Neural cell (in vitro differentiated cells): ENCODE measurements around the gene TBC1D30.

Experiments used
- EP300 ChIP-seq: fragments of 450-650 bp; conservative IDR thresholded peaks from 2 replicates; pipeline ENCODE4 v1.6.1; 2014; ENCODE audit warnings: antibody characterized with exemption, mild to moderate bottlenecking, moderate library complexity; ENCODE audit not compliant: poor library complexity, severe bottlenecking
- EZH2 ChIP-seq: fragments of 200-600, 300-800 bp; shearing (Covaris generic), sonication (generic); IDR thresholded peaks from 2 replicates; pipeline ENCODE4 v1.6.1; 2014; ENCODE audit warnings: antibody characterized with exemption, low read length, borderline replicate concordance, mild to moderate bottlenecking; ENCODE audit not compliant: insufficient read depth, poor library complexity, severe bottlenecking
- MXI1 ChIP-seq: fragments of 450-650 bp; conservative IDR thresholded peaks from 2 replicates; pipeline ENCODE4 v1.6.1; 2014; ENCODE audit warnings: antibody characterized with exemption, mild to moderate bottlenecking; ENCODE audit not compliant: poor library complexity, severe bottlenecking
- POLR2AphosphoS5 ChIP-seq: IDR thresholded peaks from 2 replicates; pipeline ENCODE4 v1.6.1; 2012
- RAD21 ChIP-seq: fragments of 450-650 bp; conservative IDR thresholded peaks from 2 replicates; pipeline ENCODE4 v1.6.1; 2014; ENCODE audit warnings: antibody characterized with exemption, mild to moderate bottlenecking, moderate library complexity
- SMC3 ChIP-seq: fragments of 450-650 bp; conservative IDR thresholded peaks from 2 replicates; pipeline ENCODE4 v1.6.1; 2014; ENCODE audit warnings: antibody characterized with exemption, mild to moderate bottlenecking, moderate library complexity; ENCODE audit not compliant: poor library complexity
- TAF1 ChIP-seq: IDR thresholded peaks from 2 replicates; pipeline ENCODE4 v1.6.1; 2012; ENCODE audit warnings: low read depth
- TF ChIP-seq, protein P1 (sequence below): fragments of 450-650 bp; IDR thresholded peaks from 2 replicates; pipeline ENCODE4 v1.5.1; 2014; ENCODE audit warnings: antibody characterized with exemption, mild to moderate bottlenecking, moderate library complexity; ENCODE audit not compliant: poor library complexity, severe bottlenecking
- TF ChIP-seq, protein P2 (sequence below): IDR thresholded peaks from 2 replicates; pipeline ENCODE4 v1.6.1; 2012; ENCODE audit warnings: borderline replicate concordance

DNA sequence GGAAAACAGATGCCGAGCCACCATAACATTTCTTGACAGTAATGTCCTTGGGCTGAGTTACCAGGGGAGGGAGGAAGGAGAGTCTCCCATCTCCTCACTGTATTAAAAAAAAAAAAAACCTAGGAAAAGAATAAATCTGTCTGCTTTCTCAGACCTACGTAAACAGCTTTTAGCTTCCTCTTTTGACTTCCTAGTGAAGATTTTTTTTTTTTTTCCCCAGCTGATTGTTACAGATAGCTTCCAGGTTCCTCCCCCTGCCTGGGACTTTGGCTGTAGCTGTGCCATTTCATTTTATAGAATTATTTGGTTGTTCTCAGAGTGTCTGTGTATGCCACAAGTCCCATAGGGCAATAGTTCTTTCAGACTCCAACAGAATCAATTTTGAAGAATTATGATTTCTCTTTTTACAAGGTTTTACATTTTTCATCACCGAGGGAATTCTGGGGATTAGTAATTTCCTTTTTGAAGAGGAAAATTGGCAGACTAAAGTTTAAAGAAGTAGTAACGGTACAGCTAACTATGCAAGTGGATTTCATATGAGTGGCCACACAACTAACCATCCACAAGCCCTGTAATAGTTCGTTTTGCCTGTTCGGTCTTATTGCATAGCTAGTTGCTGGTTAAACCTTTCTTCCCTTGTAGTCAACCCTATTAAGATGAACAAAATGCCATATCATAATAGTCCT lies 42.1 kb upstream of the TBC1D30 start:
- TF ChIP-seq RAD21 (no peak), TAF1 (no peak), EZH2 (no peak), POLR2AphosphoS5 (no peak), EP300 (no peak), MXI1 (no peak), SMC3 (no peak)
- TF ChIP-seq, protein P1, sequence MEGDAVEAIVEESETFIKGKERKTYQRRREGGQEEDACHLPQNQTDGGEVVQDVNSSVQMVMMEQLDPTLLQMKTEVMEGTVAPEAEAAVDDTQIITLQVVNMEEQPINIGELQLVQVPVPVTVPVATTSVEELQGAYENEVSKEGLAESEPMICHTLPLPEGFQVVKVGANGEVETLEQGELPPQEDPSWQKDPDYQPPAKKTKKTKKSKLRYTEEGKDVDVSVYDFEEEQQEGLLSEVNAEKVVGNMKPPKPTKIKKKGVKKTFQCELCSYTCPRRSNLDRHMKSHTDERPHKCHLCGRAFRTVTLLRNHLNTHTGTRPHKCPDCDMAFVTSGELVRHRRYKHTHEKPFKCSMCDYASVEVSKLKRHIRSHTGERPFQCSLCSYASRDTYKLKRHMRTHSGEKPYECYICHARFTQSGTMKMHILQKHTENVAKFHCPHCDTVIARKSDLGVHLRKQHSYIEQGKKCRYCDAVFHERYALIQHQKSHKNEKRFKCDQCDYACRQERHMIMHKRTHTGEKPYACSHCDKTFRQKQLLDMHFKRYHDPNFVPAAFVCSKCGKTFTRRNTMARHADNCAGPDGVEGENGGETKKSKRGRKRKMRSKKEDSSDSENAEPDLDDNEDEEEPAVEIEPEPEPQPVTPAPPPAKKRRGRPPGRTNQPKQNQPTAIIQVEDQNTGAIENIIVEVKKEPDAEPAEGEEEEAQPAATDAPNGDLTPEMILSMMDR: no peak
- TF ChIP-seq, protein P2, sequence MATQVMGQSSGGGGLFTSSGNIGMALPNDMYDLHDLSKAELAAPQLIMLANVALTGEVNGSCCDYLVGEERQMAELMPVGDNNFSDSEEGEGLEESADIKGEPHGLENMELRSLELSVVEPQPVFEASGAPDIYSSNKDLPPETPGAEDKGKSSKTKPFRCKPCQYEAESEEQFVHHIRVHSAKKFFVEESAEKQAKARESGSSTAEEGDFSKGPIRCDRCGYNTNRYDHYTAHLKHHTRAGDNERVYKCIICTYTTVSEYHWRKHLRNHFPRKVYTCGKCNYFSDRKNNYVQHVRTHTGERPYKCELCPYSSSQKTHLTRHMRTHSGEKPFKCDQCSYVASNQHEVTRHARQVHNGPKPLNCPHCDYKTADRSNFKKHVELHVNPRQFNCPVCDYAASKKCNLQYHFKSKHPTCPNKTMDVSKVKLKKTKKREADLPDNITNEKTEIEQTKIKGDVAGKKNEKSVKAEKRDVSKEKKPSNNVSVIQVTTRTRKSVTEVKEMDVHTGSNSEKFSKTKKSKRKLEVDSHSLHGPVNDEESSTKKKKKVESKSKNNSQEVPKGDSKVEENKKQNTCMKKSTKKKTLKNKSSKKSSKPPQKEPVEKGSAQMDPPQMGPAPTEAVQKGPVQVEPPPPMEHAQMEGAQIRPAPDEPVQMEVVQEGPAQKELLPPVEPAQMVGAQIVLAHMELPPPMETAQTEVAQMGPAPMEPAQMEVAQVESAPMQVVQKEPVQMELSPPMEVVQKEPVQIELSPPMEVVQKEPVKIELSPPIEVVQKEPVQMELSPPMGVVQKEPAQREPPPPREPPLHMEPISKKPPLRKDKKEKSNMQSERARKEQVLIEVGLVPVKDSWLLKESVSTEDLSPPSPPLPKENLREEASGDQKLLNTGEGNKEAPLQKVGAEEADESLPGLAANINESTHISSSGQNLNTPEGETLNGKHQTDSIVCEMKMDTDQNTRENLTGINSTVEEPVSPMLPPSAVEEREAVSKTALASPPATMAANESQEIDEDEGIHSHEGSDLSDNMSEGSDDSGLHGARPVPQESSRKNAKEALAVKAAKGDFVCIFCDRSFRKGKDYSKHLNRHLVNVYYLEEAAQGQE: no peak
